HCT116 (cell line): Measurements from ENCODE around the gene COL23A1. TPM values are rescaled to one million over a fixed set of nuclear protein-coding genes. Genes with fewer than 3 reads are reported as not detected.

Experiments
- ATAC-seq: fragments of 200-7000 bp; cut with Tn5 transposase; 2 replicates; pipeline ENCODE4 v1.9.1; 2020; ENCODE audit warnings: mild to moderate bottlenecking, moderate library complexity
- BruUV-seq: library from RNA; stranded (reverse); fragments of 400-500 nt; replicated peaks from 2 replicates; lab custom pipeline; 2021; lab: Mats Ljungman, UMichigan
- CTCF ChIA-PET: fragments of 300-600 bp; sonication (Branson Sonifier 250); formaldehyde crosslinking; loops from one replicate; lab custom pipeline; 2021; ENCODE audit warnings: antibody characterized with exemption; lab: Charles Lee
- POLR2A ChIA-PET: fragments of 300-600, 350-600 bp; sonication (Branson Sonifier 250); formaldehyde crosslinking; loops from one replicate; lab custom pipeline; 2021; ENCODE audit warnings: antibody characterized with exemption; lab: Charles Lee
- RAD21 ChIA-PET, 2 experiments: fragments of 300-600 bp; sonication (Branson Sonifier 250); formaldehyde crosslinking; loops; one replicate each; lab custom pipeline; 2023; ENCODE audit warnings: low total read pairs in 2 of 2; ENCODE audit not compliant: uncharacterized antibody in 2 of 2, unreplicated experiment in 2 of 2, low non-redundant PET in 1 of 2; lab: Charles Lee
- DNase-seq: peaks from one replicate; pipeline ENCODE4 v3.0.0-alpha.2; 2010; ENCODE audit warnings: low read depth, low spot score
- H2AFZ ChIP-seq: fragments of 200-600 bp; shearing (Covaris generic), sonication (generic); 2 replicates; pipeline ENCODE4 v1.6.1; 2017; ENCODE audit warnings: low read depth, mixed run types, mixed read lengths, antibody characterized with exemption, low read length; ENCODE audit not compliant: poor library complexity, severe bottlenecking
- H3K27ac ChIP-seq: 2 replicates; pipeline ENCODE4 v1.5.1; 2012; ENCODE audit warnings: low read depth, low read length
- H3K27me3 ChIP-seq: fragments of 200-600 bp; sonication (generic); 2 replicates; pipeline ENCODE4 v1.6.1; 2016; ENCODE audit warnings: mixed run types, low read length, mixed read lengths; ENCODE audit not compliant: insufficient read depth
- H3K36me3 ChIP-seq, 2 experiments: fragments of 200-500 bp in 1 of 2; fragments of 200-600 bp in 1 of 2; sonication (Bioruptor generic) in 1 of 2; sonication (generic) in 1 of 2; 2 replicates each; pipeline versions ENCODE4 v1.5.1 to v1.6.1; 2014 to 2016; ENCODE audit warnings: low read length in 2 of 2, inconsistent platforms in 1 of 2, mixed read lengths in 1 of 2, mixed run types in 1 of 2; ENCODE audit not compliant: insufficient read depth in 2 of 2, control insufficient read depth in 1 of 2
- H3K4me1 ChIP-seq, 2 experiments: fragments of 200-600 bp in 1 of 2; sonication (generic) in 1 of 2; 2 replicates each; pipeline versions ENCODE4 v1.5.1 to v1.6.1; 2012 to 2017; ENCODE audit warnings: low read length in 2 of 2, inconsistent platforms in 1 of 2, mild to moderate bottlenecking in 1 of 2, mixed read lengths in 1 of 2, mixed run types in 1 of 2, moderate library complexity in 1 of 2; ENCODE audit not compliant: insufficient read depth in 2 of 2, control insufficient read depth in 1 of 2
- H3K4me2 ChIP-seq: fragments of 200-600 bp; sonication (generic); 2 replicates; pipeline ENCODE4 v1.6.1; 2017; ENCODE audit warnings: mixed run types, low read length, mixed read lengths
- H3K4me3 ChIP-seq, 2 experiments: fragments of 200-600 bp in 1 of 2; sonication (generic) in 1 of 2; replicated peaks in 1 of 2; 2 replicates each; pipeline ENCODE4 v1.5.1; 2011 to 2016; ENCODE audit warnings: low read length in 2 of 2, control low read depth in 1 of 2, low read depth in 1 of 2, mild to moderate bottlenecking in 1 of 2, mixed read lengths in 1 of 2, mixed run types in 1 of 2
- H3K79me2 ChIP-seq: fragments of 200-600 bp; sonication (generic); 2 replicates; pipeline ENCODE4 v1.6.1; 2017; ENCODE audit warnings: mild to moderate bottlenecking, mixed run types, low read length, moderate library complexity, mixed read lengths; ENCODE audit not compliant: insufficient read depth
- H3K9ac ChIP-seq: fragments of 200-600 bp; sonication (generic); 2 replicates; pipeline ENCODE4 v1.6.1; 2016; ENCODE audit warnings: low read length, mixed read lengths
- H3K9me2 ChIP-seq: fragments of 200-600 bp; sonication (generic), shearing (Covaris generic); 2 replicates; pipeline ENCODE4 v1.6.1; 2017; ENCODE audit warnings: mixed run types, mild to moderate bottlenecking, moderate library complexity; ENCODE audit not compliant: insufficient read depth
- H3K9me3 ChIP-seq, 2 experiments: fragments of 200-500 bp in 1 of 2; fragments of 200-600 bp in 1 of 2; sonication (Bioruptor generic) in 1 of 2; sonication (generic) in 1 of 2; 2 replicates each; pipeline ENCODE4 v1.6.1; 2014 to 2017; ENCODE audit warnings: low read length in 2 of 2, mixed read lengths in 2 of 2, inconsistent platforms in 1 of 2, low read depth in 1 of 2, mild to moderate bottlenecking in 1 of 2, mixed run types in 1 of 2, moderate library complexity in 1 of 2; ENCODE audit not compliant: control insufficient read depth in 1 of 2, insufficient read depth in 1 of 2
- H4K20me1 ChIP-seq: fragments of 200-600 bp; sonication (generic), shearing (Covaris generic); 2 replicates; pipeline ENCODE4 v1.6.1; 2017; ENCODE audit warnings: mixed run types, mild to moderate bottlenecking, moderate library complexity; ENCODE audit not compliant: insufficient read depth
- CTCF ChIP-seq, 3 experiments: fragments of 200-600 bp in 1 of 3; sonication (generic) in 1 of 3; IDR thresholded peaks in 2 of 3; conservative IDR thresholded peaks in 1 of 3; 2 replicates each; pipeline ENCODE4 v1.5.1; 2012 to 2017; ENCODE audit warnings: low read depth in 2 of 3, low read length in 2 of 3, antibody characterized with exemption in 1 of 3, borderline replicate concordance in 1 of 3, control low read depth in 1 of 3, mild to moderate bottlenecking in 1 of 3, mixed read lengths in 1 of 3, mixed run types in 1 of 3, moderate library complexity in 1 of 3; ENCODE audit not compliant: insufficient read depth in 1 of 3
- EGR1 ChIP-seq: IDR thresholded peaks from 2 replicates; pipeline ENCODE4 v1.6.1; 2012; ENCODE audit warnings: low read depth
- EZH2 ChIP-seq: fragments of 200-600 bp; sonication (generic); IDR thresholded peaks from 2 replicates; pipeline ENCODE4 v1.6.1; 2017; ENCODE audit warnings: antibody characterized with exemption, mixed run types
- EZH2phosphoT487 ChIP-seq: fragments of 200-600 bp; IDR thresholded peaks from 2 replicates; pipeline ENCODE4 v1.6.1; 2018; ENCODE audit warnings: antibody characterized with exemption, borderline replicate concordance
- JUND ChIP-seq: IDR thresholded peaks from 2 replicates; pipeline ENCODE4 v1.6.1; 2012
- MAX ChIP-seq: IDR thresholded peaks from 2 replicates; pipeline ENCODE4 v1.6.1; 2012
- POLR2AphosphoS5 ChIP-seq: IDR thresholded peaks from 2 replicates; pipeline ENCODE4 v1.6.1; 2011; ENCODE audit warnings: mild to moderate bottlenecking, low read depth, low read length, moderate library complexity
- RAD21 ChIP-seq: IDR thresholded peaks from 2 replicates; pipeline ENCODE4 v1.6.1; 2012; ENCODE audit warnings: low read depth, mild to moderate bottlenecking
- YY1 ChIP-seq: IDR thresholded peaks from 2 replicates; pipeline ENCODE4 v1.6.1; 2011; ENCODE audit warnings: low read length, low read depth, moderate library complexity, mild to moderate bottlenecking; ENCODE audit not compliant: insufficient replicate concordance; ENCODE audit errors: extremely low read depth
- ZBTB33 ChIP-seq: IDR thresholded peaks from 2 replicates; pipeline ENCODE4 v1.6.1; 2011; ENCODE audit warnings: mild to moderate bottlenecking, low read length, moderate library complexity; ENCODE audit not compliant: insufficient replicate concordance; ENCODE audit errors: extremely low read depth
- intact Hi-C: fragments of 100-400 bp; cut with micrococcal nuclease; formaldehyde crosslinking; loops from 2 replicates; pipeline ENCODE4 v1.10.0; 2022
- total RNA-seq: library from RNA; stranded (reverse); gene quantifications from one replicate; pipeline ENCODE4 v1.2.1, GENCODE V29; 2021; ENCODE audit not compliant: unreplicated experiment

COL23A1 gene
- total RNA-seq, 1 experiment from 2014 or later = not detected

- H3K4me1 ChIP-seq = no peaks in the 10 kb centered on the region
- H3K9ac ChIP-seq = no peak overlapping the region
- no peaks in the 10 kb centered on the region for H3K36me3 ChIP-seq
- RAD21 ChIA-PET = no interaction called here
- no peaks in the 10 kb centered on the region for H3K79me2 ChIP-seq
- CTCF ChIA-PET = no interaction called here
- H3K9me3 ChIP-seq = no peaks in the 10 kb centered on the region
- intact Hi-C loops = no loop called here
- no peaks in the 10 kb centered on the region for H4K20me1 ChIP-seq
- no peak overlapping the region for H3K4me3 ChIP-seq
- no peak overlapping the region for H3K4me2 ChIP-seq
- DNase-seq (no peak), ATAC-seq (0 out of 2 replicates have a peak, but pooled peaks have one; percentile 6)
- no TSS peak for BruUV-seq
- POLR2A ChIA-PET = no interaction called here
- H2AFZ ChIP-seq = no peak overlapping the region
- no peaks in the 10 kb centered on the region for H3K9me2 ChIP-seq
- no peak overlapping the region for H3K27ac ChIP-seq
- TF ChIP-seq MAX = no peak
- TF ChIP-seq YY1 = no peak
- no peak for TF ChIP-seq ZBTB33
- TF ChIP-seq EGR1 = no peak
- no peak for TF ChIP-seq POLR2AphosphoS5
- TF ChIP-seq RAD21 = no peak
- no peak for TF ChIP-seq CTCF (IDR thresholded peaks at IDR 0.05 in 2 of 3, conservative IDR thresholded peaks at IDR 0.05 in 1 of 3; ENCODE audit: borderline replicate concordance in 1 of 3, insufficient read depth in 1 of 3, low read depth in 2 of 3, low read length in 2 of 3)
- TF ChIP-seq EZH2 = no peak
- no peak for TF ChIP-seq EZH2phosphoT487
- TF ChIP-seq JUND = no peak
- H3K27me3 ChIP-seq = no peaks in the 10 kb centered on the region
Observed at GRCh38 chr5:178324481-178325310, 265.5 kb downstream of the COL23A1 start.
